Measurements from ENCODE around the gene WNK1.
"Not testable (repeated sequence)": the region's sequence is repeated elsewhere in the genome, so short reads cannot be mapped to it uniquely, and the experiment has no call there.

Gene WNK1

GRCh38 chr12:849733-850437, 97.5 kb downstream of the WNK1 start:
- H3K27ac ChIP-seq (ENCODE audit: low read depth, low read length); H3K9me3 ChIP-seq (ENCODE audit: insufficient read depth, low read depth, low read length); H3K9ac ChIP-seq (ENCODE audit: low read depth, low read length); H3K27me3 ChIP-seq (ENCODE audit: insufficient read depth, low read length); H3K4me3 ChIP-seq (ENCODE audit: low read length); H3K4me1 ChIP-seq (ENCODE audit: insufficient read depth, low read length): not testable (repeated sequence)
- peaks cover 12% of the 10 kb centered on the region; the same call in 1 of the 2 replicates for H3K36me3 ChIP-seq (ENCODE audit: insufficient read depth, low read length)
- no CpG with 5 or more reads among the region's 4 CpGs for WGBS

DNA sequence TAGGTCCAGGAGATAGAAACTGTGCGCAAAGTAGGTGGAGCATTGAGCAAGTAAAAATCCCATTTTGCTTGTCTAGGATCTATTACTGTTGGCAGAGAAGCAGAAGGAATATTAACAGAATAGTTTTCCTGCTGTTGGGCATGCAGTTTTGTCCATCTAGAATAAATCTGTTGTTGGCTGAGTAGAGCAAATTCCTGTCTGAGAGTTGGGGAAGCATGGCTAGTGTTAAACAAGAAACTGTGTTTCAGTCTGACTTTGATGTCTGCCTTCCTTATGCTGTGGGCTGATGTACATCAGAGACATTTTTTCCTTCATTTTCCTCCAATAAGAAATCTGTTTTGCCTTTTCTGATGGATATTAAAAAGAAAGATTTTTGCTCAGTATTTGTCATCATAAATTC, 99.0 kb downstream of the WNK1 start:
- H3K27ac ChIP-seq (ENCODE audit: low read depth, low read length): no peak overlapping the region
- no peaks in the 10 kb centered on the region for H3K4me1 ChIP-seq (ENCODE audit: insufficient read depth, low read length)
- WGBS: 97% methylated on average over 1 of the region's 1 CpG
- no peaks in the 10 kb centered on the region for H3K27me3 ChIP-seq (ENCODE audit: insufficient read depth, low read length)
- H3K4me3 ChIP-seq (ENCODE audit: low read length): no peak overlapping the region
- no peaks in the 10 kb centered on the region for H3K9me3 ChIP-seq (ENCODE audit: insufficient read depth, low read depth, low read length)
- no peak overlapping the region for H3K9ac ChIP-seq (ENCODE audit: low read depth, low read length)
- H3K36me3 ChIP-seq (ENCODE audit: insufficient read depth, low read length): 0 out of 2 replicates have a peak, but pooled peaks cover 6% of the 10 kb centered on the region

DNA sequence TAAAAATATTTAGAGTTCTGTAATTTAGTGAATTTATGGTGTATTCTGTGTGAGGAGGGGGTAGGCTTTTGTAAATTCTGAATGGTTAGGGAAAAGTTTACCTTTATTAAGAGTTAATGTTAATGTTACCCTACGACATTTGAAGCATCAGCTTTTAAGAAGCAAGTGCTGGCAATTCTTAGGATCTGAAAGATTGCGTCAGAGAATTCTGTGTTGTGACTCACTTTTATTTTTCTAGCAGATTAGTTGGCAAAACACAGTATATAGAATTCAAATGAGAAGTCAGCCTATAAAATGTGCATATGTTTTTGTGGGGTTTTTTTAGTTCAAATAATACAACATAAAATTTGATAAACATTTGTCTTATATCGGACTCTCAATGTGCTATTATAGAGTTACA, 99.5 kb downstream of the WNK1 start:
- no peak overlapping the region for H3K4me3 ChIP-seq (ENCODE audit: low read length)
- 93% methylated on average over 2 of the region's 3 CpGs for WGBS
- no peaks in the 10 kb centered on the region for H3K27me3 ChIP-seq (ENCODE audit: insufficient read depth, low read length)
- H3K27ac ChIP-seq (ENCODE audit: low read depth, low read length): no peak overlapping the region
- H3K9me3 ChIP-seq (ENCODE audit: insufficient read depth, low read depth, low read length): no peaks in the 10 kb centered on the region
- no peaks in the 10 kb centered on the region for H3K4me1 ChIP-seq (ENCODE audit: insufficient read depth, low read length)
- peaks cover 11% of the 10 kb centered on the region for H3K36me3 ChIP-seq (ENCODE audit: insufficient read depth, low read length)
- no peak overlapping the region for H3K9ac ChIP-seq (ENCODE audit: low read depth, low read length)

GRCh38 chr12:852864-853263, 100.5 kb downstream of the WNK1 start:
- Histone ChIP-seq H3K27me3 (ENCODE audit: insufficient read depth, low read length) (no peaks in the 10 kb centered on the region), H3K4me1 (ENCODE audit: insufficient read depth, low read length) (no peaks in the 10 kb centered on the region), H3K9ac (ENCODE audit: low read depth, low read length) (no peak overlapping the region), H3K9me3 (ENCODE audit: insufficient read depth, low read depth, low read length) (no peaks in the 10 kb centered on the region), H3K27ac (ENCODE audit: low read depth, low read length) (no peak overlapping the region), H3K36me3 (ENCODE audit: insufficient read depth, low read length) (peaks cover 21% of the 10 kb centered on the region), H3K4me3 (ENCODE audit: low read length) (no peak overlapping the region)

- 96% methylated on average over 5 of the region's 5 CpGs for WGBS
- Histone ChIP-seq H3K4me3 (ENCODE audit: low read length) (no peak overlapping the region), H3K27ac (ENCODE audit: low read depth, low read length) (no peak overlapping the region), H3K4me1 (ENCODE audit: insufficient read depth, low read length) (no peaks in the 10 kb centered on the region), H3K36me3 (ENCODE audit: insufficient read depth, low read length) (peaks cover 66% of the 10 kb centered on the region), H3K27me3 (ENCODE audit: insufficient read depth, low read length) (no peaks in the 10 kb centered on the region), H3K9me3 (ENCODE audit: insufficient read depth, low read depth, low read length) (no peaks in the 10 kb centered on the region), H3K9ac (ENCODE audit: low read depth, low read length) (no peak overlapping the region)
Observed at GRCh38 chr12:857611-858010, 105.2 kb downstream of the WNK1 start.

- Histone ChIP-seq H3K36me3 (ENCODE audit: insufficient read depth, low read length) (peaks cover 99% of the 10 kb centered on the region), H3K9me3 (ENCODE audit: insufficient read depth, low read depth, low read length) (no peaks in the 10 kb centered on the region), H3K27ac (ENCODE audit: low read depth, low read length) (no peak overlapping the region), H3K4me3 (ENCODE audit: low read length) (no peak overlapping the region), H3K9ac (ENCODE audit: low read depth, low read length) (no peak overlapping the region), H3K27me3 (ENCODE audit: insufficient read depth, low read length) (no peaks in the 10 kb centered on the region), H3K4me1 (ENCODE audit: insufficient read depth, low read length) (no peaks in the 10 kb centered on the region)
- 99% methylated on average over 4 of the region's 4 CpGs for WGBS
Observed at GRCh38 chr12:862303-862911, 110.0 kb downstream of the WNK1 start.

DNA sequence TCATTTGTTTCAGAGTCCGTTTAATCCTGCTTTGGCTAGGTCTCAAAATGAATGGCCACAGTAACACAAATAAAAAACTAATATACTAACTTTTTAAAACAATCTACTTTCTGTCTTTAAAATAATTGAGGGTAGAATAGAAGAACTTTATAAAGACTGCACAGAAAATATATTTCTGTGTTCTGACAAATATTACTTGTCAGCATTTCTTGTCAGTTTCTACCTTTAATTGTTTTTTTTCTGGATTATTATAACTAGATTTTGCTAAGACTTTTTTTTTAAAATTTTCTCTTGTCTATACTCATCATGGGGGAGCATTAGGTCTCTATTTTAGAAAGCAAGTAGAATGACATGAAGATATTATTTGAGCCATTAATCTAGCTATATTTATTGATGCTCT, 110.9 kb downstream of the WNK1 start:
- Histone ChIP-seq H3K9me3 (ENCODE audit: insufficient read depth, low read depth, low read length) (no peaks in the 10 kb centered on the region), H3K9ac (ENCODE audit: low read depth, low read length) (no peak overlapping the region), H3K36me3 (ENCODE audit: insufficient read depth, low read length) (peaks cover 99% of the 10 kb centered on the region), H3K4me3 (ENCODE audit: low read length) (no peak overlapping the region), H3K4me1 (ENCODE audit: insufficient read depth, low read length) (no peaks in the 10 kb centered on the region), H3K27me3 (ENCODE audit: insufficient read depth, low read length) (no peaks in the 10 kb centered on the region), H3K27ac (ENCODE audit: low read depth, low read length) (no peak overlapping the region)
- 93% methylated on average over 1 of the region's 1 CpG for WGBS

GRCh38 chr12:865614-866013, 113.2 kb downstream of the WNK1 start:
- Histone ChIP-seq H3K9ac (ENCODE audit: low read depth, low read length) (no peak overlapping the region), H3K27me3 (ENCODE audit: insufficient read depth, low read length) (no peaks in the 10 kb centered on the region), H3K36me3 (ENCODE audit: insufficient read depth, low read length) (peaks cover 99% of the 10 kb centered on the region), H3K4me3 (ENCODE audit: low read length) (no peak overlapping the region), H3K27ac (ENCODE audit: low read depth, low read length) (no peak overlapping the region), H3K4me1 (ENCODE audit: insufficient read depth, low read length) (no peaks in the 10 kb centered on the region), H3K9me3 (ENCODE audit: insufficient read depth, low read depth, low read length) (no peaks in the 10 kb centered on the region)
- WGBS: no CpG with 5 or more reads among the region's 1 CpG

DNA sequence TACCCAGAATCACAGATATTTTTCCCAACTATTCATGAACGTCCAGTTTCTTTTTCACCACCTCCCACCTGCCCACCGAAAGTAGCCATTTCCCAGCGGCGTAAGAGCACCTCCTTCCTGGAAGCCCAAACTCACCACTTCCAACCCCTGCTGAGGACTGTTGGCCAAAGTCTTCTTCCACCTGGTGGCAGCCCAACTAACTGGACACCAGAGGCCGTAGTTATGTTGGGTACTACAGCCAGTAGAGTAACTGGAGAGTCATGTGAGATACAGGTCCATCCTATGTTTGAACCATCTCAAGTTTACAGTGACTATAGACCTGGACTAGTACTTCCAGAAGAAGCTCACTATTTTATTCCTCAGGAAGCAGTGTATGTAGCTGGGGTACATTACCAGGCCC, 115.5 kb downstream of the WNK1 start:
- peaks cover 93% of the 10 kb centered on the region for H3K36me3 ChIP-seq (ENCODE audit: insufficient read depth, low read length)
- H3K4me1 ChIP-seq (ENCODE audit: insufficient read depth, low read length): no peaks in the 10 kb centered on the region
- H3K27ac ChIP-seq (ENCODE audit: low read depth, low read length): no peak overlapping the region
- H3K27me3 ChIP-seq (ENCODE audit: insufficient read depth, low read length): no peaks in the 10 kb centered on the region
- 96% methylated on average over 5 of the region's 5 CpGs for WGBS
- no peaks in the 10 kb centered on the region for H3K9me3 ChIP-seq (ENCODE audit: insufficient read depth, low read depth, low read length)
- H3K4me3 ChIP-seq (ENCODE audit: low read length): no peak overlapping the region
- no peak overlapping the region for H3K9ac ChIP-seq (ENCODE audit: low read depth, low read length)

- Histone ChIP-seq H3K4me1 (ENCODE audit: insufficient read depth, low read length) (no peaks in the 10 kb centered on the region), H3K27me3 (ENCODE audit: insufficient read depth, low read length) (no peaks in the 10 kb centered on the region), H3K9me3 (ENCODE audit: insufficient read depth, low read depth, low read length) (no peaks in the 10 kb centered on the region), H3K9ac (ENCODE audit: low read depth, low read length) (no peak overlapping the region), H3K36me3 (ENCODE audit: insufficient read depth, low read length) (peaks cover 93% of the 10 kb centered on the region), H3K4me3 (ENCODE audit: low read length) (no peak overlapping the region), H3K27ac (ENCODE audit: low read depth, low read length) (no peak overlapping the region)
- 79% methylated on average over 3 of the region's 3 CpGs for WGBS
Observed at GRCh38 chr12:868722-869121, 116.3 kb downstream of the WNK1 start.

DNA sequence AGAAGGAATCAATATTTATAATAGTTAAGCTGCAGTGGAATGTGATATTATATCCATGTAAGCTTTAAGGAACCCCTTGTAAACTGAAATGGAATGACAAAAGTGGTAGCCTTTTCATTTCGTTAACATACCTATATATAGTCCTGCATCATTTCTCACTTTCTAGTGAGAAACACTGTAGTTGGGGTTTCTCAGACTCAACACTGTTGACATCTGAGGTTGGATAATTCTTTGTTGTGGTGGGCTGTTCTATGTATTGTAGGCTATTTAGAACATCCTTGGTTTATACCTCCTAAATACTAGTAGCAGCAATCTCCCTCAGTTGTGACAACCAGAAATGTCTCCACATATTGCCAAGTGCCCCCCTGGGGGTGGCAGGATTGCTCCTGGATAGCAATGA, 118.0 kb downstream of the WNK1 start:
- H3K27me3 ChIP-seq (ENCODE audit: insufficient read depth, low read length): no peaks in the 10 kb centered on the region

DNA sequence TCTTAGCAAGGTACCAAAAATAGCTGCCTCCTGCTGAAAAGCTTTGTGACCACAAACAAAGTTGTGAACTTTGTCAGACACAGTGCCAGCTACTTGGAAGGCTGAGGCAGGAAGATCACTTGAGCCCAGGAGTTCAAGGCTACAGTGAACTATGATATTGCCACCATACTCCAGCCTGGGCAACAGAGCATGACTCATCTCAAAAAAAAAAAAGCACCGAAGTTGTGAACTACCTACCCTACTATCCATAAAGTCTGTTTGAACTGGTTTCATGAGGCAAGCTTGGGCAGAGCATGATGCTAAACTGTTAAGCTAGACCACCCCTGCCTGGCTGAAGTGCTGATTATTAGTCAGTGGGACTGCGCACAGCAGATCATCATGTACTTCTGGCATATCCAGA, 121.6 kb downstream of the WNK1 start:
- Histone ChIP-seq H3K36me3 (ENCODE audit: insufficient read depth, low read length) (peaks cover 82% of the 10 kb centered on the region), H3K4me1 (ENCODE audit: insufficient read depth, low read length) (no peaks in the 10 kb centered on the region), H3K27me3 (ENCODE audit: insufficient read depth, low read length) (no peaks in the 10 kb centered on the region), H3K9me3 (ENCODE audit: insufficient read depth, low read depth, low read length) (no peaks in the 10 kb centered on the region), H3K4me3 (ENCODE audit: low read length) (no peak overlapping the region), H3K27ac (ENCODE audit: low read depth, low read length) (no peak overlapping the region), H3K9ac (ENCODE audit: low read depth, low read length) (no peak overlapping the region)
- 85% methylated on average over 2 of the region's 2 CpGs for WGBS

More for the DNA sequence above, 118.0 kb downstream of the WNK1 start:
- Histone ChIP-seq H3K9me3 (ENCODE audit: insufficient read depth, low read depth, low read length) (no peaks in the 10 kb centered on the region), H3K9ac (ENCODE audit: low read depth, low read length) (no peak overlapping the region), H3K27ac (ENCODE audit: low read depth, low read length) (no peak overlapping the region), H3K36me3 (ENCODE audit: insufficient read depth, low read length) (peaks cover 92% of the 10 kb centered on the region), H3K4me3 (ENCODE audit: low read length) (no peak overlapping the region), H3K4me1 (ENCODE audit: insufficient read depth, low read length) (no peaks in the 10 kb centered on the region)
- WGBS: no CpG with 5 or more reads among the region's 1 CpG
